Right hindlimb (tissue), 1 donor: ENCODE data around the gene DOK3.

Experiments
- DNase-seq: peaks from one replicate; pipeline ENCODE4 v3.0.0-alpha.2; 2018

The DOK3 gene

DNA sequence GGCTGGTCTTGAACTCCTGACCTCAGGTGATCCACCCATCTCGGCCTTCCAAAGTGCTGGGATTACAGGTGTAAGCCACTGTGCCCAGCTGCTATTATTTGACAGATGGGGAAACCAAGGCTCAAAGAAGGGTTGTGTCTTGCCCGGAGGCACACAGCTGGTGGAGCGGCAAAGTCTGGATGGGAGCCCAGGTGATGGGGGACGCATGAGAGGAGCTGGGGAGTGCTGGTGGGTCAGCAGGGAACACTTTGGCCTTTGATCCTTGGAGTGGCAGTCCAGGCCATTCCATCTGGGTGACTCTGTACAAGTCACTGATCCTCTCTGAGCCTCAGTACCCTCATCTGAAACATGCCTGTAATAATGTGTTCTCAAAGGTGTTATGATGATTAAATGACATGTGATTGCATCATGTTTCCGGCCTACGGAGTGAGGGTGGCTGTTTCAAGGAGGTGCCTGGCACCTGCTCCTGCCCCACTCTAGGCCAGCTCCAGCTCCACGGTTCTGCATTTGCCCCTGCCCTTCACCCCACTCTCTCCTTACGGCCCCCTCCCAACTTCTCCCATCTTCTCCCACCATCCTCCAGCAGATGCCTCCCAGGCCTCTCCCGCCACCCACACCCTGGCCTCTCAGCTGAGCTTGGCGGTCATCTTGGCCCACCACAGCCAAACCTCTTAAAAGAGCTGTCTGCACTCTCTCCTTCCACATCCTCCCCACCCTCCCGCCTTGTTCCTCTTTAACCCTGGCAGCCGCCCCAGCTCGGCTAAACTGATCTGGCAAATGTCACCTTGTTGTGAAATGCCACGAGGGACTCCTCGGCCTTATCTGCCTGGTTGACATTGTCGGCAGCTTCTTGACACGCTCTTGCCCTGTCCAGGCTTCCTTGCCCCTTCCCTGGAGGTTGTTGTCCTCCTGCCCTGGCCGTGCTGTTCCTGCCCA, 30.6 kb downstream of the DOK3 start:
- peak; percentile 73 for DNase-seq

DNA sequence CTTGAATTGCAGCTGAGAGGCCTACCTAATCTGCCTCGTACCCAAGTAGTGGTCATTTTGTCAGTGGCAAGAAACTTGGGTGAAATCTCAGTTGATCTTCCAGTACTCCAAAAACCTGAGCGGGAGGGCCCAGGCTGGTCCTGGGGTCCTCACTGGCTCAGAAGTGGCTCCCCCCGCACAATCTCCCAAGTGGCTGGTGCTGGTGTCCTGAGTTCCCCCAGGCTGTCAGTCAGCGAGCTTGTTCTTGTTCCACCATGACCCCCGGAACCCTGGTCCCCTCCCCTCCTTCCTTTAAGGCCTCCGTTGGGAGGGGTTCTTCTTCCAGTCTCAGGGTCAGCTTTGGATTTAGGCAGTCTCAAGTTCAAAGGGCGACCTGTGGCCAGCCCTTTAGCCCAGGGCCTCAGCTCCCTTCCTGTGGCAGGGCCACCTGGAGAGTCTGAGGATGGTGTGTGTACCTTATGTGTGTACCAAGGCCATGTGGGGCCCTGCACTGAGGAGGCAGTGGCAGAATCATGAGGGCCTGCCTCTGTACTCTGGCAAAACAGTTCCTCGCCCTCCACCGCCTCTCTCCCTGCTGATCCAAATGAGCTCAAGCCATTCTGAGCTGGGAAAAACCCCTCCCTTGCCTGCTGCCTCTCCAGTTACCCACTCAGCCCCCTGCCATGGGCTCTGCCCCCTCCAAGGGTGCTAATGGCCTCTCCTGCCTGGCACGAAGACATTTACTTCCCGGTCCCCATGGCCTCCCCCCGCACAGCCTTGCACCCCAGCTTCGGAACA, 31.7 kb downstream of the DOK3 start:
- no peak for DNase-seq

DNA sequence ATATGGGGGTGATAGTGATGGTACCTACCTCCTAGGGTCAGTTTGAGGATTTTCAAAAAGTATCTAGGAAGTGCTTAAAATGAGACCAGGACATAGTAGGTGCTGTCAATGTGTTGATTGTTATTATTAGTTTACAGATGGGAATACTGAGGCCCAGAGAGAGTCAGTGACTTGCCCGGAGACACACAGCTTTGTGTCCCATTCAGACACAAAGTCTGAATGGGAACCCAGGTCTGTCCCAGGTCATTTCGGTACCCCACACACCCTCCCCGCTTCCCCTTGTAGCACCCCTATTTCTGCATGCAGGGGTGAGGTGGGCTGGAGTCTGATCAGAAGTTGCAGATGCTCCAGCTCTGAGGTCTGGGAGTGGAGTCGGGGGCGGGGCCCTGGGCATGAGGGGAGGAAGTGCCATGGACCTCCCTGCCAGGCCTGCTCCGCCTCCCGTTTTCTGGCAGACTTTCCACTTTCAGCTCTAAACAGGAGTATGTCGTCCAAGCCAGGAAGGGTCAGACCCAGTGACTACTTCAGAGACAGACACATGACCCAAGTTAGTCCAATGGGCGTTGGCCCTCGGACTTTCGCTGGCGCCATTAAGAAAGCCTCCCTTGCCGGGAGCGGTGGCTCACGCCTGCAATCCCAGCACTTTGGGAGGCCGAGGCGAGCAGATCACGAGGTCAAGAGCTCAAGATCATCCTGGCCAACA, 32.9 kb downstream of the DOK3 start:
- DNase-seq: no peak

DNA sequence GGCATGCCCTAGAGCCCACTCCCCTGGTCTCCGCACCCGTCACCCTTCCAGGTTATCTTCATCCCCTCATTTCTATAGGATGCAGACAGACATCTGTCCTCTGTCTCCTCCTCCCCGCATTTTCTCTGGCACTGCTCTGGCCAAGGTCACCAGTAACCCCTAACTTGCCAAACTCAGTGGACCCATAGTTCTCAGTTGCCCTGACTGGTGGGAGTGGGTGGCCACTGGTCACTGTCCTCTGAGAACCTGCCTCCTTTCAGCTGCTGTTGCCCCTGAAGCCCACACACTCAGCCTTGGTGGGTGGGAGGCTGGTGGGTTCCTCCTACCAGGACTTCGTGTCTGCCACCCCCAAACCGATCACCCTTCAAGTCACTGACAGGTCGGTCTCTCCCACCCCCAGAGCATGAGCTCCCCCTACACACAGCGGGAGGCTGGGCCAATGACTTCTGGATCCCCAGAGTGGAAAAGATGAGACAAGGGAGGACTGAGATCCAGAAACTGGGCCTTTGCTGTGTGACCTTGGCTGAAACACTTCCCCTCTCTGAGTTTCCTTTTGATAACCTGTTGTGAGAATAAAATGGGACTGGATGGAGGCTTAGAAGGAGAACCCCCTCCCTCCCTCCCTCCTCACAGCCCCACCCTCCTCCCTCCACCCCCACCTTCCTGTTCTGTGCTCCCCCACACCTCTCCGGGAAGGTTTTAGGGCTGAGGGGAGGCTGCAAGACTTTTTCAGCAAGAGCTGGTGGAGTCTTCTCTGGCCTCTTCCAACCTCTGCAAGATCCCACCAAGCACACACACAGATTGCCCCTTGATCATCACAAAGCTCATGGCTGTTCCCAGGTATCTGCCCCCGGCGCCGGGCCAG, 33.8 kb downstream of the DOK3 start:
- no peak for DNase-seq

DNA sequence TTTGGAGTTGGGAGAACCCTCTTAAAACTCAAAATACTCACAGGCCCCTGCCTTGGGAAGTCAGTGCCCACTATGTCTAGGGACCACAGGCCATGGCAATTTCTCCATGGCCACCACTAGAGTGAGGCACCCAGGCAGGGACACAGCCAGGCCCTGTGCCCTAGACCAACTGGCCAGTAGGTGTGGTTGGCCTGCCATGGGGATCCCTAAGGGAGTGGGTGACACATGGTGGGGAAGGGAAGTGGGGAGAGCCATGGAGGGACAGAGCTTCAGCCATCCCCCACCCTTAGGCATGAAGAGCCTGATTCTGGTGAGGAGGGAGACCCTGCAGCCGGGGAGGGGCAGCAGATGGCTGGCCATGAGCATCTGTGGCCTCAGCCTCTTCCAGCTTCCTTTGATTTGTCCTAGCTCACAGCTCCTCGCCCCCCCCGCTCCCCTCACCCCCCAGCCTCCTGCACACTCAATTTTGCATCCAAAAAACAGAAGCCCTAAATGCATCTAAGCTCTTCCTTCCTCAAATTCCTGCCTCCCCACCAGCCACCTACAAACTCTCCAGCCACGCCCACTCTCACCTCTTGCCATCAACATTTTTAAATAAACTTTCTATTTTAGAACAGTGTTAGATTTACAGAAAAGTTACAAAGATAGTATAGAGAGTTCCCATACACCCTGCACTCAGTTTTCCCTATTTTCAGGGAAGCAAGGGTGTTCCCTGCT, 34.6 kb downstream of the DOK3 start:
- no peak for DNase-seq

DNA sequence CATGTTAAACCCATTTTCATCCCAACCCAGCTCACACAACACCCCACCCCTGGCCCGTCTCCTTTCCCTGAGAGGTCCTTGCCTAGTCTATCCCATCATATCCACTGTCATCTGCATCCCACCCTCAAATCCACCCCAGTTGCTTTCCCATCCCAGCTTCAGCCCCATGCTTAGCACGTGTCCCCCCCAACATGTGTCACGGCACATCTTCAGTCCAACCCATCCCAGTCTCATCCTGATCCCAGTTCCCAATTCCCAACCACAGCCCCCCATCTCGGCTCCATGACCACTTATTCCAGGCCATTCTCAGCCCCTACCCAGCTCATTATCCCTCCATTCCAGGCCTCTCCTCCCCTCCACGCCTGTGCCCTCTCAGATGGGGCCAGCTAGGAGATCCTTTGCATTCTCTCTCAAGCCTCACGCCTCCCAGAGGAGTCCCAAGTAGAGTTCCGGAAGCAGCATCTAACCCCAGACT, 35.6 kb downstream of the DOK3 start:
- no peak for DNase-seq

DNA sequence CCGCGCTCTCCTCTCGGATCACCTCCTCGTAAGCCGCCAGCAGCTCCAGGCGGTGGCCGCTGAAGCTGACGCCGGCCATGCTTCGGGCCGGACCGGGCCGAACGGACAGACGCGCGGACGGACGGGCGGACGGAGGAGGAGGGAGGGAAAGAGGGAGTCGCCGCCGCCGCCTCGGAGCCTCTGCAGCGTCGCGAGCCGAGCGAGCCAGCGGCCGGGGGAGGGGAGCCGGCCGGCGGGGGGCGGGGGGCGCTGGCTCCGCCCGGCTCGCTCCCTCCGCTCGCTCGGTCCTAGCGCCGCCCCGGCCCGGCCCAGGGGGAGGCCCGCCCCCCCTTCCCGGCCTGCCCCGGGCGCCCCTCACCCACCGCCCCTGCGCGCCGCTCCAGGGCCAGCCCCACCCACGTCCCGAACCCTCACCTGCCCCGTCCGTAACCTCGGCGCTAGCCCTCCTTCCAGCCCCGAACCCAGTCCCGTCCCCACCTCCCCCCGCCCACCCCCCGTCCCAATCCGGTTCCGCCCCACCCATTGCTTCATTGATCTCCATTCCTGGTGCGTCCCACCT, 36.1 kb downstream of the DOK3 start, which contains the start of gene DBN1:
Gene DBN1, minus strand, starts transcription at position 192 of the 559 bp plus-strand sequence. Its CDS starts 113 bp downstream, at position 79.
- peak; percentile 81 for DNase-seq

DNA sequence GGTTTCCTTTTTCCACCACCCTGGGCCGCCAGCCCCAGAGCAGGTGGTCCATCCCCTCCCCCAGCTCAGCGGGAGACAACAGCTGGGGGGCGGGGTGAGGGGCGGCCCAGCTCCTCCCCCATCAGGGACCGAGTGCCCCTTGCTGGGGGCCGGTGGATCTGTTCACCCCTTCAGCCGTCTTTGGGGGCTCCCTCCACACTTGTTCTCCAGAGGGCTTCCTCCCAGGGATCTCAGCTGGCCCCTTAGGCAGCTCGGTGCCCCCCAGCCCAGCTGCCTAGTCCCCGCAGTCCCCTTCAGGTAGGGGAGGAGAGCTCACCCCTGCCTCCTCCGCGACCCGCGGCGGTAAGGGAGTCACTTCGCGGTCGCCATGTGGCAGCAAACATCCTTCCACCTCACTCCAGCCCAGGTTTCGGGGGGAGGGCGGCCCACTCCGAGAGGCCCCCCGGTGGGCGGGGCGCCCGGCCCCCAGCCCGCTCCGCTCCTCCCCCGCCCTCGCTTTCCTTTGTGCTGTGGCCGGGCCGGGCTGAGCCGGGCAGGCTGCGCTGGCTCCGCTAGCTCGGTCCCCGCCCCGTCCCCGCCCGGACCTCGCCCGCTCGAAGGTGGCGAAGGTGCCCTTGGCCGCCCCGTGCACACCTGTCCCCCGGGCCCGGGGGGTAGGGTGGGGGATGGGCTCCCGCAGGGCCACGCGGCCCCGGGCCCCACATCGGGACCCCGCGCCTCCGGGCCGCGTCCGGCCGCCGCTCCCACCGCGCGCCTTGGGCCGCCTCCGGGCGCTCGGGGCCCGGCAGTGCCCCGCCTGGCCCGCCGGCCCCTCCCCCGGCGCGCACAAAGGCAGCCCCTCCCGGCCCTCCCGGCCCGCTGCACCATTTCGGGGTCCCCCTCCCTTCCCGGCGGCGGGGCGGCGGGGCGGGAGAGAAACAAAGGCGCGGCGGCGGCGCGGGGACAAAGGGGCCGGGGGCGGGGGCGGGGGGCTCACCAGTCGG, 36.9 kb downstream of the DOK3 start:
- DNase-seq: peak; percentile 79

DNA sequence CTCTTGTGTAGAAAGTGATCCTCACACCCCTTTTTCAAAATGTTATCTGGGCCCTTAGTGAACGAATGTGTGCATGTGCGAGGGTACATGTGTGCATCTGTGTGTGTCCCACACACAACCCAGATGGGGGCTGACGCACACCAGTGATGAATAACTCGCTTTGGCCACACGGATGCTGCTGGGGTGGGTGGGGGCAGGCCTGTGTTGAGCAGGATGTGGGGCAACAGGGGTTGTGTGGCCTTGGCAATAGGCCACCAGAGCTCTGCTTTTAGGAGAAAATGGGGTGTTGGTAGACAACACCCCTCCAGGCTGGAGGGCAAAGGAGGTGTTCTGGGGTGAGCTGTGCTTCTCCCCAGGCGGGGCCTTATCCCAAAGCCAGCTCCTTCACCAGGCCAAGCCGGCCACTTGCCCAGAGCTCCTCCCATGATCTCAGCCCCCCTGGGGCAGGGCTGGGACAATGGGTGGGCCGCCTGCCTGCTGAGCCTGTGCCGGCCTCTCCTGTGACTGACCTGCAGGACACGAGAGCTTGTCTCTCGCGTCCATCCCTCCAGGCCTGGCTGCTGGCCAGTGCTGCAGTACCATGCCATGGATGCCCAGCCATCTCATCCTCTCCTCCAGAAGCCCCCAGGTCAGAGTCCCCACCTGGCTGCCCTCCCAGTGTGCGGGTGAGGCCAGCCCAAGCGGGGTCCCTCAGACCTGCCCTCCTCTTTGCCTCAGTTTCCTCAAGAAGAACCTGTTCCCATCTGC, 37.8 kb downstream of the DOK3 start:
- DNase-seq: no peak

DNA sequence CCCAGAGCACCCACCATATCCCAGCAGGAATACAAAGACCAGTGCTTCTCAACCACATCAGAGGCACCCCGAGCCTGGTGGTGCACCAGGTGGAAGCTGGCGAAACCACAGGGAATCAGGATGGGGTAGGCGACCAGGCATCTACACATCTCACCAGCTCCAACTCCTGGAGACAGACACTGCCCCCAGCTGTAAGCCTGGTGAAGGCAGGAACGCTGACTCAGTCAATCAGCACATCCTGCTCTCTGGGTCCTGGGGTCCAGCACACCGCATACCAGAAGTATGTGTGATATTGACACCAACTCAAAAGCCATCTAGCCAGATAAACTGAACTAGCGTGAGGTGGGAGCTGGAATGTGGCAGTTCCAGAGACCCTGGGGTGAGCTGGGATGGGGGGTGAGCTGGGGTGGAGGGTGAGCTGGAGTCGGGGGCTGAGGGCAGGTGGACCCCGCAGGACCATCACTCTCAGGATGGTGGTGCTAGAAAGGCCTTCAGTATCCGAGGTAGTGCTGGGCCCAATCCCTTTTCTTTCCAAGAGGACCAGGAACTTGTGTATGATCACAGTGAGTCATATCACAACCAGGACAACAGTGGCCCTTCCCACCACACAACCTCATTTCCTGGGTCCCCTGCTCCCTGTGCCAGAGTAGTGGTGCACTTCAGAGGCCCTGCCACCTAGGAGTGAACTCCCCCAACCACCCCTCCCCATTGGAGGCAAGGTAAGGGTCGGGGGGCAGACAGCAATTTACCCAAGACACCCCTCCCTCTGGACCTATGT, 38.7 kb downstream of the DOK3 start:
- DNase-seq: no peak

DNA sequence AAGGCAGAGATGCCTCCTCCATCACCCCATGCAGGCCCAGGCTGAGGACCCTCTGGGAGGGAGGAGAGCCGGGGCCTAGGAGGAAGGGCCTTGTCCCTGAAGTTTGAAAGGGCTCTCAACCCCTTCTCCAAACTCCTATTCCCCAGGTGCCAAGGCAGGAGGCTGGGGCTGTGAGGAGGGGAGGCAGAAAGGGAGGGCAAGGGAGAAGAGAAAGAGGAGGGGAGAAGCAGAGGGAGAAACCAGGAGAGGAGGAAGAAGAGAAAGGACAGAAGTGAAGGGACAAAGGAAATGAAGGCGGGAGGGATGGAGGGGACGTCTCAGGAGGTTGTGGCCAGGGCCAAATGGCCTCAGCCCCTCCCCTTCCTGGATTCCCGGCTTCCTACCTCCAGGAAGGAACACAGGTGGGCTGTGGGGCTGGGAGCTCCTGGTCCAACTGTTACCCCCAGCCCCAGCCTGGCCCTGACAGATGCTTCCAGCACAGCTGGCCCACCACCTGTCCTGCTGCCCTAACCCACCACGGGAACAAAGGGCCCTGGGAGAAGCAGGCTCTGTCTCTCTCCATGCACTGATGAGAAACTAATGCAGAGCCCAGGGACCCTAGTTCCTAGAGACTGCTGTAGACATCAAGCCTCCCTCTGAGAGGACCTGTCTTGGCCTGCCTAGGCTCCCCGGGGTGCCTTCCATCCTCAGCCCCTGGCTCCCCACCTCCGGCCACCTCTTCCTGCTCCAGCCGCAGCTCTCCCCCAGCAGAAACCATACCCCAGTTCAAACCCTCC, 39.7 kb downstream of the DOK3 start:
- DNase-seq: no peak

DNA sequence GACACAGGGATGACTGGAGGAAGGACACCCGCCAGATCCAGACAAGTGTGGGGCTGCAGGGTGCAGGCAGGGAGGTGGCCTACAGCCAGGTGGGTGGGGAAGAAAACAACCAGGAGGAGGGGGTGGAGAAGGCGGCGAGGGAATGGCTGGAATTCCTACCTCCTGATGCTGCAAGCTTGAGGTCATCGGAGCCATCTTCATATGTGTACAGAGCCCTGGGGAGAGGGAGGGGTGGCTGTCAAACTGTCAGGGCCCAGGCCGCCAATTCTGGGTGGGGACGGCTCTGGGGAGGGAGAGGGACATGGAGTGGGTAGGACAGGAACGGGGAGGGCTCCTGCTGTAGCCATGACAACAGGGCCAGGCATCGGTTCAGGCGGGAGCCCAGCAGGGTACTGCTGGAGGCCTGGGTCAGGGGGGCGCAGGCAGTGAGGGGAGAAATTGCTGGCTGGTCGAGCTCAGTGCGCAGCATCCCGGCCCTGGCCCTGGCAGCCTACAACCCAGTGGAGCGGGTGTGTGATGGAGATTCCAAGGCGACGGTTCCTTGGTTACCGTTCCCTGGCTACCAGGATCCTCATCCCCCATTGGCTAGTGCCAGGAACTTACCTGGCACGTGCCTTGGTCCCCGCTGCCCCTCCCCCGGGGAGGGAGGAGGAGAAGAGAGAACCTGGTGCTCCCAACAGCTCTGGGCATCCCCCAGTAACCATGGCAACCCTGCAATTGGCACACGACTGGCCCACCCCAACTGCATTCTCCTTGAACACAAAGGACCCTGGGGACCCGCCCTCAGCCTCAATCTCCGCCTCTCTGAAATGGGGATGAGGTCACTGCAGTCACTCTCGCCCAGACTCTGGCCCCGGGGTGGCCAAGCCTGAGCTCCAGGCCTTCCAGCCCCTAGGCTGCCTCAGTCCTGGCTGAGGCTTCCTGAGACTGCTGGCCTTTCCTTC, 40.7 kb downstream of the DOK3 start:
- DNase-seq: peak; percentile 65

DNA sequence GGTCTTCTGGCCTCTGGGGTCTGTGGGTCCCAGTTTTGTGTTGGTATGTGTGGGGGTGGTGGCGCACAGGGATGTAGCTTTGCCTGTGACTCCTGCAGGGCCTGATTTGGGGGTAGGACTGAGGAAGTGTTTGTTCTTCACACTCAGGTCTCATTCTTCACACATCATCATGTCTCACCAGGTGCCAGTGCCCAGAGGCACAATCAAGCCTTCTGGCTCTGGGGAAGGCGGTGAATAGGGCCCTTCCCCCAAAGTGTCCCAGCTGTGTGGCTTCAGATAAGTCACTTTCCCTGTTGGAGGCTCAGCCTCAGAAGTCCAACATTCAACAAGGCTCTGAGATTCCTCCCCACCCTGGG, 41.3 kb downstream of the DOK3 start:
- no peak for DNase-seq

DNA sequence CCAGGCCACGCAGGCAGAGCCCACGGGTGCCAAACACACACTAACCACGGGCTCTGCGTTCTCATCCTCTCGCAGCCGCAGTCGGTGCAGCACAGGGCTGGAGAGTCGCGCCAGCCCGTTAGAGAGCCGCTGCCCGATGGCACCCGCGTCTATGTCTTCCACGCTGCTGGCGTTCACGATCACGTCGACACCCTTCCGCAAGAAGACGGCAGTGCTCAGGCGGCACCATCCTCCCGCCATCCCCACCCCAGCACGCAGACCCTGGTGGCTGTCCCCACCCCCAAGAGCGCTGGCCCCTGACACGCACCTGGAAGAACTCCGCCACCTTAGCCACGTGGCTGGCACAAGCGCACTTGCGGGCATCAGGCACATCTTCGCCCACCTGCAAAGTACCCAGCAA, 42.2 kb downstream of the DOK3 start:
- DNase-seq: no peak

DNA sequence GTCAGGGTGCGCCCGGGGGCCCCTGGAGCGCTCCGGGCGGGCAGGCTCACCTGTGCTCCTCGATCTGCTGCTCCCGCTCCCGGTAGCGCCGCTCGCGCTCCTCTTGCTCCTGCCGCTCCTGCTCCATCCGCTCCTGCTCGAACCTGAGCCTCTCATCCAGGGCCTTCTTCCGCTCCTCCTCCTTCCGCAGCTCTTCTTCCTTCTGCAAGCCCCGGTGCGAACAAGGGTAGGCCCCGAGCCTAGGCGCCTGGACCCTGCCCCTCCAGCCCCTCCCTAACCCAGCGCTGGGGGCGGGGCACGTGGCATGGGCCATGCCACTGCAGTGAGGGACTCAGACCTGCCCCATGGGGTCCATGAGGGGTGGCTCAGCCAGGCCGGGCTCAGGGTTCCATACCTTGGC, 42.8 kb downstream of the DOK3 start:
- DNase-seq: no peak

DNA sequence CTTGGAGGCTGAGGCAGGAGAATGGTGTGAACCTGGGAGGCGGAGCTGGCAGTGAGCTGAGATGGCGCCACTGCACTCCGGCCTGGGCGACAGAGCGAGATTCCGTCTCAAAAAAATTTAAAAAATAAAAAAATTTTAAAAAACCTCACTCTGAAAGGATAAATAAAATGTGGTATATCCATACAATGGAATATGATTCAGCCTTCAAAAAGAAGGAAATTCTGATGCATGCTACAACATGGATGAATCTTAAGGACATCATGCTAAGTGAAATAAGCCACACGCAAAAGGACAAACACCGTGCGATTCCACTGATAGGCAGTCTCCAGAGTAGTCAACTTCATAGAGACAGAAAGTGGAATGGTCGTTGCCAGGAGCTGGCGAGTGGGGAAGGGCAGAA, 44.6 kb downstream of the DOK3 start:
- DNase-seq: no peak
